ENCODE measurements around the gene AFTPH.

GRCh38 chr2:64640153-64641044, 116.3 kb downstream of the AFTPH start:
- TF ChIP-seq POLR2A (IDR thresholded peaks at IDR 0.05; ENCODE audit: low read length): no peak
- no peak for TF ChIP-seq GATA1 (IDR thresholded peaks at IDR 0.05; ENCODE audit: low read depth, low read length)
